ENCODE measurements around the gene ORAI2.

DNA sequence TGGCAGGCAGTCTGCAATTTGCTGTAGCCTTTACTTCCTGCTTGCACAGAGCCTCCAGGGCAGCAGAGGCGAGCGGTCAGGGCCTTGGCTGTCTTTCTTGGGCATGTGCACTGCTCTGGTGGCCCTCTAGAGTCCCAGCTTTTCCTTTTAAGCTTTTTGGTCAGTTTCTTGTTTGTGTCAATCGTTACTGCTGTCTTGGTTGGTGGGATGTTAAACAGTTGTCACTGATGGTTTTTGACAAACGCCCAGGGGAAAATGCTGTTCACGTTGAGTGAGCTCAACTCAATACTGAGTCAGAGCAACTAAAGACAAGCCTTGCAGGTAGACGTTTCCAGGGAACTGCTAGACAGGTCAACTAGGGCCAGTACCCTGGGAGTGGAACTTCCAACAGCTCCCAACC, 23.3 kb upstream of the ORAI2 start:
- TF ChIP-seq, protein P1, sequence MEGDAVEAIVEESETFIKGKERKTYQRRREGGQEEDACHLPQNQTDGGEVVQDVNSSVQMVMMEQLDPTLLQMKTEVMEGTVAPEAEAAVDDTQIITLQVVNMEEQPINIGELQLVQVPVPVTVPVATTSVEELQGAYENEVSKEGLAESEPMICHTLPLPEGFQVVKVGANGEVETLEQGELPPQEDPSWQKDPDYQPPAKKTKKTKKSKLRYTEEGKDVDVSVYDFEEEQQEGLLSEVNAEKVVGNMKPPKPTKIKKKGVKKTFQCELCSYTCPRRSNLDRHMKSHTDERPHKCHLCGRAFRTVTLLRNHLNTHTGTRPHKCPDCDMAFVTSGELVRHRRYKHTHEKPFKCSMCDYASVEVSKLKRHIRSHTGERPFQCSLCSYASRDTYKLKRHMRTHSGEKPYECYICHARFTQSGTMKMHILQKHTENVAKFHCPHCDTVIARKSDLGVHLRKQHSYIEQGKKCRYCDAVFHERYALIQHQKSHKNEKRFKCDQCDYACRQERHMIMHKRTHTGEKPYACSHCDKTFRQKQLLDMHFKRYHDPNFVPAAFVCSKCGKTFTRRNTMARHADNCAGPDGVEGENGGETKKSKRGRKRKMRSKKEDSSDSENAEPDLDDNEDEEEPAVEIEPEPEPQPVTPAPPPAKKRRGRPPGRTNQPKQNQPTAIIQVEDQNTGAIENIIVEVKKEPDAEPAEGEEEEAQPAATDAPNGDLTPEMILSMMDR (IDR thresholded peaks at IDR 0.05): no peak
- no peak for TF ChIP-seq POLR2A (IDR thresholded peaks at IDR 0.05)
- TF ChIP-seq EP300 (IDR thresholded peaks at IDR 0.05): no peak

All from tibial nerve (tissue), 4 donors.